ENCODE results near the gene RGS10. TPM values are rescaled to one million over a fixed set of nuclear protein-coding genes. Genes with fewer than 3 reads are reported as not detected.

The RGS10 gene
- total and polyA plus RNA-seq, 10 of the 15 experiments (the other 5 are each of a cell fraction or from before 2014, with no cell fraction given), result 72.8 to 193 (median 127) TPM

DNA sequence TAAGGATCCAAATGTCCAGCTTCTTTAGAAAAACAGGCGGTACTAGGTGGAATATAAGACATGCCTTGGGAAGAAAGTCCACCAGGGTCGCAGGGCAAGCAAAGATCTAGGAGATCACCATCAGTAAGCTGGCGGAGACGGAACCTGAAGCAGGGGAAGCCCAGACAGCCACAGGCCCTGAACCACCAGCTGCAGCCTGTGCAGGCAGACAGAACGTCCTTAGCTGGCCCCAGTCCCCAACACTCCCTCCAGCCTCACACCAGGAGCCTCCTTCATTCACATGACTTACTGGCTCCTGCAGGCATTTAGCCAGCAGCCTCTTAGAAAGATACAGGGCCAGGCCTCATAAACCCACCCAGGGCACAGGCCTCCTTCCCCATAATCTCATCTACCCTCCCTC, 17.4 kb downstream of the RGS10 start:
- Histone ChIP-seq H3K4me1 (ENCODE audit: control insufficient read depth, insufficient read depth, low read length) (no peaks in the 10 kb centered on the region; the same call in 1 of the 2 replicates), H3K9me3 (replicated peaks; ENCODE audit: control insufficient read depth, insufficient read depth, low read length) (no peaks in the 10 kb centered on the region), H3K4me2 (ENCODE audit: control insufficient read depth, insufficient read depth) (no peak overlapping the region), H3K27me3 (replicated peaks in 1 of 2; ENCODE audit: control insufficient read depth in 2 of 2, insufficient read depth in 2 of 2, low read length in 1 of 2) (no peaks in the 10 kb centered on the region), H4K20me1 (ENCODE audit: control insufficient read depth, insufficient read depth) (no peaks in the 10 kb centered on the region), H3K27ac (ENCODE audit: control insufficient read depth, insufficient read depth) (no peak overlapping the region), H3K4me3 (no peak overlapping the region), H3K79me2 (ENCODE audit: control insufficient read depth, insufficient read depth, low read length) (peaks cover 16% of the 10 kb centered on the region), H3K36me3 (ENCODE audit: control insufficient read depth in 2 of 2, insufficient read depth in 2 of 2, low read length in 1 of 2) (peaks cover 20 to 24% of the 10 kb centered on the region in 2 experiments; a peak in 3 of 4 replicates), H3K9ac (ENCODE audit: control insufficient read depth, insufficient read depth, low read length) (no peak overlapping the region), H2AFZ (ENCODE audit: control insufficient read depth, low read depth, low read length) (no peak overlapping the region)
- ChIA-PET SMC1A (ENCODE audit: uncharacterized antibody, unreplicated experiment) (interaction anchor here (1.9 kb wide), 1 partner anchor 12 kb away, joined by 12 read pairs; no protein-coding TSS in a partner anchor), CTCF (interaction anchor here (0.7 to 2.0 kb wide), 4 partner anchors 9 to 35 kb away, joined by 3 to 6 read pairs (median 4); no protein-coding TSS in a partner anchor), POLR2A (interaction anchor here (1.6 kb wide), 1 partner anchor 7 kb away, joined by 5 read pairs; no protein-coding TSS in a partner anchor), RAD21 (ENCODE audit: unreplicated experiment) (interaction anchor here (1.1 kb wide), 1 partner anchor 8 kb away, joined by 3 read pairs; no protein-coding TSS in a partner anchor)
- FAIRE-seq, result no peak
- 95% methylated on average over 5 of the region's 5 CpGs for WGBS (ENCODE audit: insufficient coverage, insufficient replicate concordance, low lambda C conversion rate, missing lambda C conversion rate)
- in situ Hi-C loops (cut with MboI), result no loop called here
- intact Hi-C loops (cut with micrococcal nuclease; ENCODE audit: unreplicated experiment), result no loop called here
- no peak for DNase-seq (ENCODE audit: low read depth, low spot score)
- ATAC-seq, result no peak
- BruUV-seq (replicated peaks), result no TSS peak
- TF ChIP-seq, protein P1, sequence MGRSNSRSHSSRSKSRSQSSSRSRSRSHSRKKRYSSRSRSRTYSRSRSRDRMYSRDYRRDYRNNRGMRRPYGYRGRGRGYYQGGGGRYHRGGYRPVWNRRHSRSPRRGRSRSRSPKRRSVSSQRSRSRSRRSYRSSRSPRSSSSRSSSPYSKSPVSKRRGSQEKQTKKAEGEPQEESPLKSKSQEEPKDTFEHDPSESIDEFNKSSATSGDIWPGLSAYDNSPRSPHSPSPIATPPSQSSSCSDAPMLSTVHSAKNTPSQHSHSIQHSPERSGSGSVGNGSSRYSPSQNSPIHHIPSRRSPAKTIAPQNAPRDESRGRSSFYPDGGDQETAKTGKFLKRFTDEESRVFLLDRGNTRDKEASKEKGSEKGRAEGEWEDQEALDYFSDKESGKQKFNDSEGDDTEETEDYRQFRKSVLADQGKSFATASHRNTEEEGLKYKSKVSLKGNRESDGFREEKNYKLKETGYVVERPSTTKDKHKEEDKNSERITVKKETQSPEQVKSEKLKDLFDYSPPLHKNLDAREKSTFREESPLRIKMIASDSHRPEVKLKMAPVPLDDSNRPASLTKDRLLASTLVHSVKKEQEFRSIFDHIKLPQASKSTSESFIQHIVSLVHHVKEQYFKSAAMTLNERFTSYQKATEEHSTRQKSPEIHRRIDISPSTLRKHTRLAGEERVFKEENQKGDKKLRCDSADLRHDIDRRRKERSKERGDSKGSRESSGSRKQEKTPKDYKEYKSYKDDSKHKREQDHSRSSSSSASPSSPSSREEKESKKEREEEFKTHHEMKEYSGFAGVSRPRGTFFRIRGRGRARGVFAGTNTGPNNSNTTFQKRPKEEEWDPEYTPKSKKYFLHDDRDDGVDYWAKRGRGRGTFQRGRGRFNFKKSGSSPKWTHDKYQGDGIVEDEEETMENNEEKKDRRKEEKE (IDR thresholded peaks at IDR 0.05), result no peak
- TF ChIP-seq NR2F1 (conservative IDR thresholded peaks at IDR 0.05) (no peak), HDAC6 (IDR thresholded peaks at IDR 0.05; ENCODE audit: unreplicated experiment) (no peak), YY1 (IDR thresholded peaks at IDR 0.05; ENCODE audit: low read depth, low read length) (no peak), MXI1 (IDR thresholded peaks at IDR 0.05; ENCODE audit: low read depth, low read length) (no peak), STAT3 (IDR thresholded peaks at IDR 0.05; ENCODE audit: low read depth, low read length) (no peak), RB1 (IDR thresholded peaks at IDR 0.05; ENCODE audit: borderline replicate concordance) (no peak), CBX3 (IDR thresholded peaks at IDR 0.05; ENCODE audit: borderline replicate concordance, low read depth) (no peak), ASH2L (IDR thresholded peaks at IDR 0.05; ENCODE audit: borderline replicate concordance, low read depth) (no peak), PAX8 (IDR thresholded peaks at IDR 0.05) (no peak), SIX5 (IDR thresholded peaks at IDR 0.05; ENCODE audit: low read depth, low read length, severe bottlenecking) (no peak), PML (IDR thresholded peaks at IDR 0.05; ENCODE audit: low read length) (no peak), BRCA1 (IDR thresholded peaks at IDR 0.05; ENCODE audit: low read depth, low read length) (no peak)
